A673 (cell line): ENCODE measurements around the gene SOX15.

Source experiments
- CTCF ChIP-seq: fragments of 300-800, 200-600 bp; sonication (generic); conservative IDR thresholded peaks from 2 replicates; pipeline ENCODE4 v1.5.1; 2017; ENCODE audit warnings: low read depth, mild to moderate bottlenecking, antibody characterized with exemption, low read length, moderate library complexity, mixed read lengths
- EZH2 ChIP-seq: fragments of 200-600 bp; sonication (generic); IDR thresholded peaks from 2 replicates; pipeline ENCODE4 v1.6.1; 2017; ENCODE audit warnings: borderline replicate concordance, low read depth, mild to moderate bottlenecking, mixed read lengths, antibody characterized with exemption, low read length; ENCODE audit not compliant: poor library complexity, severe bottlenecking

- TF ChIP-seq CTCF (no peak), EZH2 (no peak)
These were observed 36.4 kb upstream of the SOX15 start for GRCh38 chr17:7626307-7626706.
